HepG2 (cell line): Measurements from ENCODE around the gene MAP3K14. TPM values are rescaled to one million over a fixed set of nuclear protein-coding genes. Genes with fewer than 3 reads are reported as not detected.

Experiments used
- FIP1L1 ChIP-seq: fragments of 200-400 bp; formaldehyde crosslinking; IDR thresholded peaks from 2 replicates; pipeline ENCODE4 v1.6.1; 2018; ENCODE audit warnings: low read depth, mild to moderate bottlenecking, low read length, moderate library complexity, borderline replicate concordance; ENCODE audit not compliant: insufficient read depth
- FOSL2 ChIP-seq: sonication (generic); formaldehyde crosslinking; IDR thresholded peaks from 2 replicates; pipeline ENCODE4 v1.4.0; 2020; ENCODE audit warnings: missing genetic modification reagents
- FOXC1 ChIP-seq: sonication (generic); formaldehyde crosslinking; IDR thresholded peaks from 2 replicates; pipeline ENCODE4 v1.8.0; 2022; ENCODE audit warnings: mild to moderate bottlenecking, missing genetic modification reagents, borderline replicate concordance
- GATAD2A ChIP-seq: IDR thresholded peaks from 2 replicates; pipeline ENCODE4 v1.6.1; 2016
- IRF2 ChIP-seq: IDR thresholded peaks from 2 replicates; pipeline ENCODE4 v1.6.1; 2018; ENCODE audit warnings: missing genetic modification reagents, missing compliant biosample characterization
- MBD4 ChIP-seq: IDR thresholded peaks from 2 replicates; pipeline ENCODE4 v1.6.1; 2012; ENCODE audit warnings: low read length, inconsistent platforms, borderline replicate concordance
- SP5 ChIP-seq: IDR thresholded peaks from 2 replicates; pipeline ENCODE4 v1.6.1; 2016; ENCODE audit warnings: low read depth, borderline replicate concordance
- TAF1 ChIP-seq: sonication (generic); formaldehyde crosslinking; IDR thresholded peaks from 2 replicates; pipeline ENCODE4 v1.4.0; 2020; ENCODE audit warnings: missing genetic modification reagents
- XRCC5 ChIP-seq: fragments of 200-400 bp; formaldehyde crosslinking; optimal IDR thresholded peaks from 2 replicates; pipeline ENCODE3; 2017; ENCODE audit warnings: mild to moderate bottlenecking, low read length
- ZFP41 ChIP-seq: sonication (generic); formaldehyde crosslinking; IDR thresholded peaks from 2 replicates; pipeline ENCODE4 v1.4.0; 2020; ENCODE audit warnings: mild to moderate bottlenecking, missing genetic modification reagents, borderline replicate concordance
- ZNF124 ChIP-seq: sonication (generic); formaldehyde crosslinking; IDR thresholded peaks from 2 replicates; pipeline ENCODE4 v1.4.0; 2020; ENCODE audit warnings: missing genetic modification reagents
- ZNF232 ChIP-seq: sonication (generic); formaldehyde crosslinking; IDR thresholded peaks from 2 replicates; pipeline ENCODE4 v1.4.0; 2020; ENCODE audit warnings: missing genetic modification reagents, borderline replicate concordance
- ZNF558 ChIP-seq: sonication (generic); formaldehyde crosslinking; IDR thresholded peaks from 2 replicates; pipeline ENCODE4 v1.9.0; 2022; ENCODE audit warnings: mild to moderate bottlenecking, missing genetic modification reagents, borderline replicate concordance
- ZNF564 ChIP-seq: sonication (generic); formaldehyde crosslinking; IDR thresholded peaks from 2 replicates; pipeline ENCODE4 v1.8.1; 2023; ENCODE audit warnings: mild to moderate bottlenecking, missing genetic modification reagents
- ZNF629 ChIP-seq: sonication (generic); formaldehyde crosslinking; conservative IDR thresholded peaks from 2 replicates; pipeline ENCODE4 v1.5.0; 2020; ENCODE audit warnings: missing genetic modification reagents
- ZNF775 ChIP-seq: sonication (generic); formaldehyde crosslinking; IDR thresholded peaks from 2 replicates; pipeline ENCODE4 v1.4.0; 2020; ENCODE audit warnings: missing genetic modification reagents, mild to moderate bottlenecking, moderate library complexity, borderline replicate concordance
- ZNF83 ChIP-seq: sonication (generic); formaldehyde crosslinking; IDR thresholded peaks from 2 replicates; pipeline ENCODE4 v1.4.0; 2020; ENCODE audit warnings: missing genetic modification reagents, mild to moderate bottlenecking, borderline replicate concordance
- ZNF850 ChIP-seq: sonication (generic); formaldehyde crosslinking; conservative IDR thresholded peaks from 2 replicates; pipeline ENCODE4 v1.9.0; 2021; ENCODE audit warnings: mild to moderate bottlenecking, missing genetic modification reagents
- polyA plus RNA-seq, 8 experiments: library from polyadenylated mRNA; depleted of rRNA in 3 of 8; stranded (reverse) in 7 of 8; unstranded in 1 of 8; fragments of >200 nt; fragmentation: Illumina TruSeq in 4 of 8; extraction: Trizol in 4 of 8; gene quantifications; 2 replicates each; pipeline versions ENCODE4 v1.2.1 to v1.2.3, GENCODE V29; 2011 to 2016; ENCODE audit warnings: low read depth in 4 of 8, missing spikeins in 1 of 8, mixed read lengths in 1 of 8; ENCODE audit not compliant: insufficient read depth in 1 of 8
- total RNA-seq, 5 experiments: library from RNA; depleted of rRNA; stranded (reverse); fragments of >200 nt; fragmentation: Illumina TruSeq; extraction: Trizol; gene quantifications; 2 replicates each; pipeline ENCODE4 v1.2.3, GENCODE V29; 2016; ENCODE audit warnings: low read depth in 1 of 5
- TF ChIP-seq, protein P1 (sequence below): sonication (generic); formaldehyde crosslinking; IDR thresholded peaks from 2 replicates; pipeline ENCODE4 v1.4.0; 2020; ENCODE audit warnings: mild to moderate bottlenecking, missing genetic modification reagents
- TF ChIP-seq, protein P2 (sequence below): sonication (generic); formaldehyde crosslinking; IDR thresholded peaks from 2 replicates; pipeline ENCODE4 v1.5.1; 2020; ENCODE audit warnings: missing genetic modification reagents, mild to moderate bottlenecking, borderline replicate concordance
- TF ChIP-seq, protein P3 (sequence below): sonication (generic); formaldehyde crosslinking; IDR thresholded peaks from 2 replicates; pipeline ENCODE4 v1.4.0; 2020; ENCODE audit warnings: missing genetic modification reagents
- TF ChIP-seq, protein P4 (sequence below): IDR thresholded peaks from 2 replicates; pipeline ENCODE4 v1.6.1; 2016; ENCODE audit warnings: mild to moderate bottlenecking
- TF ChIP-seq, protein P5 (sequence below): sonication (generic); formaldehyde crosslinking; IDR thresholded peaks from 2 replicates; pipeline ENCODE4 v1.8.0; 2022; ENCODE audit warnings: missing genetic modification reagents, mild to moderate bottlenecking, borderline replicate concordance
- TF ChIP-seq, protein P6 (sequence below): sonication (generic); formaldehyde crosslinking; IDR thresholded peaks from 2 replicates; pipeline ENCODE4 v1.4.0; 2020; ENCODE audit warnings: missing genetic modification reagents

Gene MAP3K14
- total and polyA plus RNA-seq, 2 of the 13 experiments (the other 11 are each of a cell fraction or from before 2014, with no cell fraction given), result 2.6 TPM

- TF ChIP-seq, protein P1, sequence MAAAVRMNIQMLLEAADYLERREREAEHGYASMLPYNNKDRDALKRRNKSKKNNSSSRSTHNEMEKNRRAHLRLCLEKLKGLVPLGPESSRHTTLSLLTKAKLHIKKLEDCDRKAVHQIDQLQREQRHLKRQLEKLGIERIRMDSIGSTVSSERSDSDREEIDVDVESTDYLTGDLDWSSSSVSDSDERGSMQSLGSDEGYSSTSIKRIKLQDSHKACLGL (CRISPR knock-in tag), result peak; percentile 31
- TF ChIP-seq IRF2 (CRISPR knock-in tag), result peak; percentile 34; the same call in 1 of the 2 replicates
- TF ChIP-seq ZNF775 (CRISPR knock-in tag), result no peak
- TF ChIP-seq, protein P2, sequence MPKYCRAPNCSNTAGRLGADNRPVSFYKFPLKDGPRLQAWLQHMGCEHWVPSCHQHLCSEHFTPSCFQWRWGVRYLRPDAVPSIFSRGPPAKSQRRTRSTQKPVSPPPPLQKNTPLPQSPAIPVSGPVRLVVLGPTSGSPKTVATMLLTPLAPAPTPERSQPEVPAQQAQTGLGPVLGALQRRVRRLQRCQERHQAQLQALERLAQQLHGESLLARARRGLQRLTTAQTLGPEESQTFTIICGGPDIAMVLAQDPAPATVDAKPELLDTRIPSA (CRISPR knock-in tag), result peak; percentile 62; the same call in 1 of the 2 replicates
- TF ChIP-seq ZNF232 (CRISPR knock-in tag), result no peak
- no peak for TF ChIP-seq ZNF124 (CRISPR knock-in tag)
- TF ChIP-seq, protein P3, sequence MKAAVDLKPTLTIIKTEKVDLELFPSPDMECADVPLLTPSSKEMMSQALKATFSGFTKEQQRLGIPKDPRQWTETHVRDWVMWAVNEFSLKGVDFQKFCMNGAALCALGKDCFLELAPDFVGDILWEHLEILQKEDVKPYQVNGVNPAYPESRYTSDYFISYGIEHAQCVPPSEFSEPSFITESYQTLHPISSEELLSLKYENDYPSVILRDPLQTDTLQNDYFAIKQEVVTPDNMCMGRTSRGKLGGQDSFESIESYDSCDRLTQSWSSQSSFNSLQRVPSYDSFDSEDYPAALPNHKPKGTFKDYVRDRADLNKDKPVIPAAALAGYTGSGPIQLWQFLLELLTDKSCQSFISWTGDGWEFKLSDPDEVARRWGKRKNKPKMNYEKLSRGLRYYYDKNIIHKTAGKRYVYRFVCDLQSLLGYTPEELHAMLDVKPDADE (CRISPR knock-in tag), result no peak
- no peak for TF ChIP-seq ZFP41 (CRISPR knock-in tag)
- no peak for TF ChIP-seq ZNF850 (CRISPR knock-in tag)
- TF ChIP-seq FIP1L1, result no peak
- TF ChIP-seq, protein P4, sequence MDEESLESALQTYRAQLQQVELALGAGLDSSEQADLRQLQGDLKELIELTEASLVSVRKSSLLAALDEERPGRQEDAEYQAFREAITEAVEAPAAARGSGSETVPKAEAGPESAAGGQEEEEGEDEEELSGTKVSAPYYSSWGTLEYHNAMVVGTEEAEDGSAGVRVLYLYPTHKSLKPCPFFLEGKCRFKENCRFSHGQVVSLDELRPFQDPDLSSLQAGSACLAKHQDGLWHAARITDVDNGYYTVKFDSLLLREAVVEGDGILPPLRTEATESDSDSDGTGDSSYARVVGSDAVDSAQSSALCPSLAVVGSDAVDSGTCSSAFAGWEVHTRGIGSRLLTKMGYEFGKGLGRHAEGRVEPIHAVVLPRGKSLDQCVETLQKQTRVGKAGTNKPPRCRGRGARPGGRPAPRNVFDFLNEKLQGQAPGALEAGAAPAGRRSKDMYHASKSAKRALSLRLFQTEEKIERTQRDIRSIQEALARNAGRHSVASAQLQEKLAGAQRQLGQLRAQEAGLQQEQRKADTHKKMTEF, result peak; percentile 74; the same call in 1 of the 2 replicates
- no peak for TF ChIP-seq XRCC5
- peak; percentile 95 for TF ChIP-seq SP5
- TF ChIP-seq ZNF558, result no peak
- TF ChIP-seq TAF1 (CRISPR knock-in tag), result peak; percentile 60; the same call in 1 of the 2 replicates
- no peak for TF ChIP-seq MBD4
- TF ChIP-seq, protein P5, sequence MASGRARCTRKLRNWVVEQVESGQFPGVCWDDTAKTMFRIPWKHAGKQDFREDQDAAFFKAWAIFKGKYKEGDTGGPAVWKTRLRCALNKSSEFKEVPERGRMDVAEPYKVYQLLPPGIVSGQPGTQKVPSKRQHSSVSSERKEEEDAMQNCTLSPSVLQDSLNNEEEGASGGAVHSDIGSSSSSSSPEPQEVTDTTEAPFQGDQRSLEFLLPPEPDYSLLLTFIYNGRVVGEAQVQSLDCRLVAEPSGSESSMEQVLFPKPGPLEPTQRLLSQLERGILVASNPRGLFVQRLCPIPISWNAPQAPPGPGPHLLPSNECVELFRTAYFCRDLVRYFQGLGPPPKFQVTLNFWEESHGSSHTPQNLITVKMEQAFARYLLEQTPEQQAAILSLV, result no peak
- TF ChIP-seq, protein P6, sequence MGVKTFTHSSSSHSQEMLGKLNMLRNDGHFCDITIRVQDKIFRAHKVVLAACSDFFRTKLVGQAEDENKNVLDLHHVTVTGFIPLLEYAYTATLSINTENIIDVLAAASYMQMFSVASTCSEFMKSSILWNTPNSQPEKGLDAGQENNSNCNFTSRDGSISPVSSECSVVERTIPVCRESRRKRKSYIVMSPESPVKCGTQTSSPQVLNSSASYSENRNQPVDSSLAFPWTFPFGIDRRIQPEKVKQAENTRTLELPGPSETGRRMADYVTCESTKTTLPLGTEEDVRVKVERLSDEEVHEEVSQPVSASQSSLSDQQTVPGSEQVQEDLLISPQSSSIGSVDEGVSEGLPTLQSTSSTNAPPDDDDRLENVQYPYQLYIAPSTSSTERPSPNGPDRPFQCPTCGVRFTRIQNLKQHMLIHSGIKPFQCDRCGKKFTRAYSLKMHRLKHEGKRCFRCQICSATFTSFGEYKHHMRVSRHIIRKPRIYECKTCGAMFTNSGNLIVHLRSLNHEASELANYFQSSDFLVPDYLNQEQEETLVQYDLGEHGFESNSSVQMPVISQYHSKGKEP (CRISPR knock-in tag), result no peak; the same call in 1 of the 2 replicates
- no peak for TF ChIP-seq FOXC1 (CRISPR knock-in tag)
- peak; percentile 39; the same call in 1 of the 2 replicates for TF ChIP-seq ZNF564 (CRISPR knock-in tag)
- TF ChIP-seq FOSL2, result peak; percentile 17
- TF ChIP-seq ZNF83, result 0 out of 2 replicates have a peak, but pooled peaks have one; percentile 61
- TF ChIP-seq ZNF629 (CRISPR knock-in tag), result no peak
- TF ChIP-seq GATAD2A, result no peak; the same call in 1 of the 2 replicates
Measured at GRCh38 chr17:45247429-45248131, 69.2 kb downstream of the MAP3K14 start (continued).
